Activated CD8-positive, alpha-beta memory T cell treated with anti-CD3 and anti-CD28 coated beads, Interleukin-2, amount 50 U/mL, for 24 hours (primary cell): ENCODE results near the gene LIN7C.
"Not testable (repeated sequence)": the region's sequence is repeated elsewhere in the genome, so short reads cannot be mapped to it uniquely, and the experiment has no call there.

Experiments
- DNase-seq: peaks from one replicate; pipeline ENCODE4 v3.0.0-alpha.2; 2020; ENCODE audit errors: extremely low read depth

The LIN7C gene, protein sequence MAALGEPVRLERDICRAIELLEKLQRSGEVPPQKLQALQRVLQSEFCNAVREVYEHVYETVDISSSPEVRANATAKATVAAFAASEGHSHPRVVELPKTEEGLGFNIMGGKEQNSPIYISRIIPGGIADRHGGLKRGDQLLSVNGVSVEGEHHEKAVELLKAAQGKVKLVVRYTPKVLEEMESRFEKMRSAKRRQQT

DNA sequence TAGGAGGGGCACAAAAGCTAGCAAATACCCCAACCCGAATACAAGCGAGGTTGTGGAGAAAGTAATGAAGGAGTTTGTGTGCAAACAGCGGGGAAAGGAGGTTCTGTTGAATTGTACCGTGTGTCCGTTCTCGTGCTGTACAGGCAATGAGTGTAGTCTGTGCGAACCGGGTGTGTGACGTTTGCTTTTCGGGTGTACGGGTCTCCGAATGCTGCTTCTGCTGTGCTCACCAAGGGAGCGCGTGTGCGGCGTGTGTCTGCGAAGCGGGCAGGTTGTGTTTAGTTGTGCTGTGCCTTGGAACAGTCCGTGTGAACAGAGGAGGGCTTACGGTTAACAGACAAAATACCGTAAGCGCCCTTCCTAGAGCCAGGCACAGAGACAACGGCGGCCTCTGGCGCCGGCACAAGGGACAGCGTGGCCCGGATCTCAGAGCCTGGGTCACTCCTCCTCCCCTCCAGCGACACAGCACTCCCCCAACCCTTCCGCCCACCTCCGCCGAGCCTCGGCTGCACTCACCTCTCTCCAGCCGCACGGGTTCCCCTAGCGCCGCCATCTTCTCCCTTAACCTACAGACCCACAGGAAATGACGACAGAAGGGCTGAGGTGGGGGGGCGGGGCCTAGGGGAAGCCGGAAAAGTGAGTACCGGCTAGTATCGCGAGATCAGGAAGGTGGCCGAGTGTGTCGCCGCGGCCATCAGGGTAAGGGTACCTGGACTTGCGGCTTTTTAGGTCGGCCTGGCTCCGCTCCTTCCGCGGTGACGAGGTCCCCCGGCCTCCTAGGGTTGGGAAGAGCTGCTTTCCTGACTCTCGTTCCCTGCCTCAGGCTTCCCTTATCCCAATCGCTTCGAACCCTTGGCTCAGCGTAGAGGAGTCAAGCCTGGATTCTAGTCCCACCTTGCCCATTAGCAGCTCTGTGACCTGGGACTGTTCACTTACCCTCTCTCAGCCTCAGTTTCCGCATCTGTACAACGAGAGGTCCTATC lies at the start of gene LIN7C:
TSS of gene LIN7C (minus strand) at position 570 of the 983 bp plus-strand sequence. CDS start at position 553, 17 bp downstream.
- peak; percentile 91 for DNase-seq

DNA sequence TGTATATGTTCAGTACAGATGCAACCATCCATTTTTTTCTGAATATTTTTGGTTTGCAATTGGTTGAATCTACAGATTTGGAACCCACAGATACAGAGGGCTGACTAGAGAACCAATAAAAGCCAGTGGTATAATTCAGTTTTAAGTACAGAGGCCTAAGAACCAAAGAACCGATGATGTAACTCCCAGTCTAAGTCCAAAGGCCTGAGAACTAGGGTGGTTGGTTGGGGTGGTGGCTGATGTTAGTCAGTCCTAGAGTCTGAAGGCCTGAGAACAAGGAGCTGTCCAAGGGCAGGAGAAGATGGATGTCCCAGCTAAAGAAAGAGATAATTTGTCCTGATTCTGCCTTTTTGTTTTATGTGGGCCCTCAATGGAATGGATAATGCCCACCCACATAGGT lies 48.7 kb upstream of the LIN7C start:
- DNase-seq: no peak

- DNase-seq: no peak
Measured at GRCh38 chr11:27553186-27553585, 46.6 kb upstream of the LIN7C start.

DNA sequence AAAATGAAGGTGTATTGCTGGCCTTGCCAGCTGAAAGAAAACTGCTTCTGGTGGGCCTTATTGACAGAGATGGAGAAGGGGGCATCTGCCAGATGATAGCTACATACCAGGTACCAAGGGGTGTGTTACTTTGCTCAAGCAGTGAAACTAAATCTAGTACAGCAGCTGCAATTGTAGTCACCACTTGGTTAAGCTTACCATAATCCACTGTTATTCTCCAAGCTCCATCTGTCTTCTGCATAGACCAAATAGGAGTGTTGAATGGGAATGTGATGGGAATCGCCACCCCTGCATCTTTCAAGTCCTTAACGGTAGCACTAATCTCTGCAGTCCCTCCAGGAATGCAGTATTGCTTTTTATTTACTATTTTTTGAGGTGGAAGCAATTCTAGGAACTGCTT lies 45.8 kb upstream of the LIN7C start:
- no peak for DNase-seq

DNA sequence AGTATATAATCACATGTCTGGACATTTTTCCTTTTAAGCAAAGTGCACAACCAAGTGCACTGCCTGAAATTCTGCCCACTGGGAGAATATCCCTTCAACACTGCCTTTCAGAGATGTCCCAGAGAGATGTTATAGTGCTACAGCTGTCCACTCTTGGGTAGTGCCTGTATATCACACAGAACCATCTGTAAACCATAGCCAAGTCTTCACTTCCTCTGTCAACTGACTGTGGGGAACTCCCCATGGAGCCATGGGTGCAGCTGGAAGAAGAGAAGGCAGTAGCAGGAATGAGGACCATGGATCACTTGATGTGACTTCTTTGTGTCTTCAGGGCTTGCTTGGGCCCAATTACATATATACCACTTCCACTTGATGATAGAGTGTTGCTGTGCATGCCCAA lies 44.6 kb upstream of the LIN7C start:
- DNase-seq: no peak

- DNase-seq: no peak
Measured at GRCh38 chr11:27545946-27546345, 39.4 kb upstream of the LIN7C start.

DNA sequence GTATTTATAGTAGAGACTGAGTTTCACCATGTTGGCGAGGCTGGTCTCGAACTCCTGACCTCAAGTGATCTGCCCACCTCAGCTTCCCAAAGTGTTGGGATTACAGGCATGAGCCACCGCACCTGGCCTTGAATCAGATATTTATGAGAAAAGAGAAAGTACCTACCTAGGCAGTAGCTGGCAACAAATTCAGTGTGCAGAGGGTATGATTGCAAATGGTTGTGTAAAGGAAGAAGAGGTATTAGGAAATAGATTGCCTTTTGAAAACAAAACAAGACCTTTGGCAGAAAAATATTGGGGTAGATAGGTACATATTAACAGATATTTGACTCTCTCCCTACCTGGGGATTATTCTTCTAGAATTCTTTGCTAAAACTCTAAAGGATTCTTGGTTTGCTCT lies 38.5 kb upstream of the LIN7C start:
- DNase-seq: no peak

DNA sequence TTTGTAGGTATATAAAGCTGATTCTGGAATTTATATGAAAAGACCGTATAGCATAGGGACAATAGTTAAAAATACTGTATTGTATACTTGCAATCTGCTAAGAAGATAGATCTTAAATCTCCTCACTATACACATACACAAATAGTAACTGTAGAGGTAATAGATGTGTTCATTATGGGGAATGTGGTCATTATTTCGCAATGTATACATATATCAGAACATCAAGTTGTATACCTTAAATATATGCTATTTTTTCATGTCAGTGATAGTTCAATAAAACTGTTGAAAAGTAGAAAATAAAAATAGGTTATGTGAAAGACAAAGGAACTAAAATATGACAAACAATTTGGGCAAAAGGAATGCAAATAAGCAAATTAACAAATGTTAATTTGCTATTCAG lies 35.2 kb upstream of the LIN7C start:
- no peak for DNase-seq

DNA sequence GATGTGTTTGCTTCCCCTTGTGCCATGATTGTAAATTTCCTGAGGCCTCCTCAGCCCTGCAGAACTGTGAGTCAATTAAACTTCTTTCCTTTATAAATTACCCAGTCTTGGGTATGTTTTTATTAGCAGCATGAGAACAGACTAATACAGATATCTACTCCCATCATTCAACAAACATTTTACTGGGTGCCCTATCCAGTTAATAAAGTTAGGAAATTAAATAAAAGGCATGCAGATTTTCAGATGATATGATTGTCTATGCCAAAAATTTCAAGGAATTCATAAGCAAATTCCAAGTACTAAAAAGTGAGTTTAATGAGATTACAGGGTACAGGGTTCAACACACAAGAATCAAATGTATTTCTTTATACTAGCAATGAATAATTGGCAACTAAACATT lies 33.5 kb upstream of the LIN7C start:
- no peak for DNase-seq

DNA sequence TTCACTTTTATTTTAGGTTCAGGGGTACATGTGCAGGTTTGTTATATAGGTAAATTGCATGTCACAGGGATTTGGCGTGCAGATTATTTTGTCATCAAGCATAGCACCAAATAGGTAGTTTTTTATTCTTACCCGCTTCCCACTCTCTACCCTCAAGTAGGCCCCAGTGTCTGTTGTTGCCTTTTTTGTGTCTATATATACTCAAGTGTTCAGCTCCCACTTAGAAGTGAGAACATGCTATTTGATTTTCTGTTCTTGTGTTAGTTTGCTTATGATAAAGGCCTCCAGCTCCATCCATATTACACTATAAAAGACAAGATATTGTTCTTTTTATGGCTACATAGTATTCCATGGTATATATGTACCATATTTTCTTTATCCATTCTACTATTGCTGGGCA lies 28.5 kb upstream of the LIN7C start:
- DNase-seq: no peak

GRCh38 chr11:27532652-27533325 lies 26.2 kb upstream of the LIN7C start:
- no peak for DNase-seq

- no peak for DNase-seq
Measured at GRCh38 chr11:27528712-27529111, 22.1 kb upstream of the LIN7C start.

- DNase-seq: no peak
Measured at GRCh38 chr11:27526535-27526934, 20.0 kb upstream of the LIN7C start.

DNA sequence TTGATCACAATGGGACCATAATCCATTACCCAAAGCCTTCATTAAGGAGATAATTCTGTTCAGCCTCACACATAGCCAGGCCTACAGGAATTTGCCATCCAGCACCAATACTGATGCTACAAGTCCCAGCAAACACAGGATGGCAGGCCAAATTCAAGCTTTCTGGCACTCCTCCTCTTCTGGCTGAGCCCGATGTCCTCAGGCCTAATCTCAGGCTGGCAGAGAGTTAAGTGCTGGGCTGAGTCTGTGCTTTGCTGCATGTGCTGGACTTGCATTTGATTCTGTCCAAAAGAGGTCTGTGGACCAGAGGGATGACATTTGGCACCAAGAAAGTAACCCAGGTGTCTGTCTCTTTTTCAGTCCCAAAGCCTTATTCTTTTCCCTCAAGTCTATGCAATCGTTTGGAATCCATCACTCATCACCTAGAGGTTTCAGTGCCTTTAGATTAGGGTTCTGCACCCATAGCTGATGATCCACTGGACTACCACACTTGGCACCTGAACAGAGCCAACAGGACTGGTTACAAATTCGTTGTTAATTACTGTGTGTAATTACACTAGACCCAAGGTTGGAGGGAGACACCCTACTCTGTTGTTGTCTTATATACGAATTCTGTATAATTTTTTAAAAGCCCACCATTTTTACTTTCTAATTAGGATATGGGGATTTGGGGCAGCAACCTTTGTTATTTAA lies 19.4 kb upstream of the LIN7C start:
- DNase-seq: no peak

DNA sequence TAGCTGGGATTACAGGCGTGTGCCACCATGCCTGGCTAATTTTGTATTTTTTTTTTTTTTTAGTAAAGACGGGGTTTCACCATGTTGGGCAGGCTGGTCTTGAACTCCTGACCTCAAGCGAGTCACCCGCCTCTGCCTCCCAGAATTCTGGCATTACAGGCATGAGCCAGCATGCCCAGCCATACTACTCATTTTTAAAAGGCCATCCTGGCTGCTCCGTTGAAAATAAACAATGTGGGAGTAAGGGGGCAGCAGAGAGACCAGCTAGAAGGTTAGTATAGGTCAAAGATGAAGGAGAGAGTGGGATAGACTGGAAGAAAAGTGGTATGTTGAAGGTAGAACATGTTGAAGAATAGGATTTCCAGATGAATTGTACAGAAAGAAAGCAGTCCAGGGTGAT lies 17.6 kb upstream of the LIN7C start:
- no peak for DNase-seq

GRCh38 chr11:27520226-27520625 lies 13.7 kb upstream of the LIN7C start:
- DNase-seq: no peak

- no peak for DNase-seq
Measured at GRCh38 chr11:27518518-27518917, 11.9 kb upstream of the LIN7C start.

DNA sequence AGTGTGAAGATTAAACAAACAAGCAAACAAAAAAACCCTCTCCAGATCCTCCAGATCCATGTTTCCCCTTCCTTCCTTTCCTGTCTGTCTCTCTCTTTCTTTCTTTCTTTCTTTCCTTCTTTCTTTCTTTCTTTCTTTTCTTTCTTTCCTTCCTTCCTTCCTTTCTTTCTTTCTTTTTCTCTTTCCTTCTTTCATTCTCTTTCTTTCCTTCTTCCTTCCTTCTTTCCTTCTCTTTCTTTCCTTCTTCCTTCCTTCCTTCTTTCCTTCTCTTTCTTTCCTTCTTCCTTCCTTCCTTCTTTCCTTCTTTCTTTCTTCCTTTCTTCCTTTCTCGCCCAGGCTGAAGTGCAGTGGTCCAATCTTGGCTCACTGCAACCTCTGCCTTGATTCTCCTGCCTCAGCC lies 10.9 kb upstream of the LIN7C start:
- not testable (repeated sequence) for DNase-seq

GRCh38 chr11:27514558-27514957 lies 8.0 kb upstream of the LIN7C start:
- no peak for DNase-seq

GRCh38 chr11:27514076-27514475 lies 7.5 kb upstream of the LIN7C start:
- DNase-seq: no peak

DNA sequence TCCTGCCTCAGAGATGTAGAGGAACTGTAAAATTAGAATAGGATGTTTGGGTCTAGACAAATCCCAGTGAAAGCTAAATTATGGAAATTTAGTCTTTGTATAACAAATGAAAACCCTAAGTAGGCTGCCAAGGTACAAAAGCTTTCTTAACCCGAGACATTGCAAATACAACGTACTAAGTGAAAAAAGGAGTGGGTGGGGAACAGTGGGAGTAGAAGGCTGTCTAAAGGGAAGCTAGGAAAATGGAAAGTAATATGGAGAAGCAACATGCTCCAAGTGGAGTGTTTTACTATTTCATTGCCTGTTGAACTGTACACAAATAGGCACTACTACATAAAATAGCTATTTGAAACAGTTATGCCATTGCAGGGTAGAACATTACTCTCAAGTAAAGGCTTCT lies 6.8 kb upstream of the LIN7C start:
- DNase-seq: no peak

DNA sequence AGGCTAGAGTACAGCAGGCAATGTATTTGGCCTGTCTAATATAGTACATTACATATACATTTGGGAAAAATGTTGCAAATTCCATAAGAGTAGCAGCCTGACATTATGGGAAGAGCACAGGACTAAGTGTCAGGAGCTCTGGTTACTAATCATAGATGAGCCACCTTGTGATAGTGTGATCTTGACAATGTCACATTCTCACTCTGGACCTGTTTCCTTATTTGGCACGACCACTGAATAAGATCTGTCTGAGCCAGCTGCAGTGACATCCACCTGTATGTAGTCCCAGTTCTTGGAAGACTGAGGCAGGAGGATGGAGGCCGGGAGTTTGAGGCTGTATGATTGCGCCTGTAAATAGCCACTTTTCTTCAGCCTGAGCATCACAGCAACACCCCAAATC lies 5.7 kb upstream of the LIN7C start:
- DNase-seq: no peak
